GM21825 (cell line): ENCODE data around the gene PEX6.
"Not testable (repeated sequence)": the region's sequence is repeated elsewhere in the genome, so short reads cannot be mapped to it uniquely, and the experiment has no call there.

Source experiments
- ATAC-seq: cut with Tn5 transposase; IDR thresholded peaks from one replicate; pipeline ENCODE4 v1.9.1; 2021; ENCODE audit warnings: mild to moderate bottlenecking, moderate library complexity; ENCODE audit not compliant: unreplicated experiment

Gene PEX6

GRCh38 chr6:43005844-43006243 lies 26.9 kb upstream of the PEX6 start:
- ATAC-seq = no peak

GRCh38 chr6:43001843-43002242 lies 22.9 kb upstream of the PEX6 start:
- ATAC-seq = no peak

GRCh38 chr6:42998205-42998604 lies 19.2 kb upstream of the PEX6 start:
- ATAC-seq = not testable (repeated sequence)

- no peak for ATAC-seq
Observed at GRCh38 chr6:42996513-42996912, 17.5 kb upstream of the PEX6 start.

- ATAC-seq = no peak
Observed at GRCh38 chr6:42993445-42993844, 14.5 kb upstream of the PEX6 start.

- no peak for ATAC-seq
Observed at GRCh38 chr6:42989923-42990322, 10.9 kb upstream of the PEX6 start.

GRCh38 chr6:42988486-42989020 lies 9.6 kb upstream of the PEX6 start:
- ATAC-seq = no peak

- ATAC-seq = no peak
Observed at GRCh38 chr6:42987533-42988451, 8.8 kb upstream of the PEX6 start.

- no peak for ATAC-seq
Observed at GRCh38 chr6:42984924-42985475, 6.0 kb upstream of the PEX6 start.

- ATAC-seq = peak; percentile 91
Observed at GRCh38 chr6:42984001-42984923, 5.3 kb upstream of the PEX6 start, which contains the start of gene PPP2R5D. PPP2R5D (plus strand) TSS chr6:42984570; CDS start chr6:42984678, 108 bp downstream.

- ATAC-seq = no peak
Observed at GRCh38 chr6:42981836-42982235, 2.9 kb upstream of the PEX6 start.

GRCh38 chr6:42979523-42980177 lies 669 bp upstream of the PEX6 start:
- ATAC-seq = peak; percentile 3

- ATAC-seq = peak; percentile 24
Observed at GRCh38 chr6:42978487-42978838, 518 bp downstream of the PEX6 start.

- ATAC-seq = no peak
Observed at GRCh38 chr6:42974919-42975505, 4.0 kb downstream of the PEX6 start.

- ATAC-seq = no peak
Observed at GRCh38 chr6:42973926-42974325, 5.1 kb downstream of the PEX6 start.

GRCh38 chr6:42971746-42972327 lies 7.1 kb downstream of the PEX6 start:
- no peak for ATAC-seq

- ATAC-seq = no peak
Observed at GRCh38 chr6:42970871-42971612, 7.9 kb downstream of the PEX6 start.

GRCh38 chr6:42969934-42970333 lies 9.0 kb downstream of the PEX6 start:
- no peak for ATAC-seq

GRCh38 chr6:42969431-42969830 lies 9.6 kb downstream of the PEX6 start:
- ATAC-seq = no peak
